GM21737 (cell line): ENCODE measurements around the gene FBXO28.

Experiments
- ATAC-seq: cut with Tn5 transposase; IDR thresholded peaks from one replicate; pipeline ENCODE4 v1.9.1; 2021; ENCODE audit warnings: mild to moderate bottlenecking, moderate library complexity; ENCODE audit not compliant: unreplicated experiment

The FBXO28 gene

GRCh38 chr1:224095339-224095738 lies 18.6 kb upstream of the FBXO28 start:
- no peak for ATAC-seq

- ATAC-seq, result no peak
Measured at GRCh38 chr1:224095867-224096266, 18.0 kb upstream of the FBXO28 start.

- ATAC-seq, result no peak
Measured at GRCh38 chr1:224096773-224097172, 17.1 kb upstream of the FBXO28 start.

GRCh38 chr1:224098007-224098406 lies 15.9 kb upstream of the FBXO28 start:
- ATAC-seq, result no peak

- peak; percentile 89 for ATAC-seq
Measured at GRCh38 chr1:224106568-224107281, 7.2 kb upstream of the FBXO28 start.

- ATAC-seq, result no peak
Measured at GRCh38 chr1:224107282-224107625, 6.7 kb upstream of the FBXO28 start.

- no peak for ATAC-seq
Measured at GRCh38 chr1:224108991-224109390, 4.9 kb upstream of the FBXO28 start.

GRCh38 chr1:224109981-224110380 lies 3.9 kb upstream of the FBXO28 start:
- ATAC-seq, result no peak

- ATAC-seq, result no peak
Measured at GRCh38 chr1:224113005-224113404, 906 bp upstream of the FBXO28 start.

GRCh38 chr1:224113545-224113917 lies 380 bp upstream of the FBXO28 start:
- ATAC-seq, result peak; percentile 4

GRCh38 chr1:224114787-224115175 lies 870 bp downstream of the FBXO28 start:
- ATAC-seq, result peak; percentile 5

- peak; percentile 30 for ATAC-seq
Measured at GRCh38 chr1:224116131-224116530, 2.2 kb downstream of the FBXO28 start.

- no peak for ATAC-seq
Measured at GRCh38 chr1:224118688-224119087, 4.8 kb downstream of the FBXO28 start.

GRCh38 chr1:224123136-224123535 lies 9.2 kb downstream of the FBXO28 start:
- ATAC-seq, result no peak

- ATAC-seq, result no peak
Measured at GRCh38 chr1:224124220-224124619, 10.3 kb downstream of the FBXO28 start.

- ATAC-seq, result no peak
Measured at GRCh38 chr1:224127925-224128819, 14.3 kb downstream of the FBXO28 start.

- ATAC-seq, result no peak
Measured at GRCh38 chr1:224131253-224131652, 17.3 kb downstream of the FBXO28 start.

GRCh38 chr1:224132901-224133300 lies 19.0 kb downstream of the FBXO28 start:
- no peak for ATAC-seq

- no peak for ATAC-seq
Measured at GRCh38 chr1:224133741-224134299, 19.9 kb downstream of the FBXO28 start.

- no peak for ATAC-seq
Measured at GRCh38 chr1:224137518-224137917, 23.6 kb downstream of the FBXO28 start.

- ATAC-seq, result no peak
Measured at GRCh38 chr1:224138198-224138597, 24.3 kb downstream of the FBXO28 start.

- ATAC-seq, result no peak
Measured at GRCh38 chr1:224141693-224142092, 27.8 kb downstream of the FBXO28 start.
